ENCODE results near the gene NTMT1.

- TF ChIP-seq CTCF (conservative IDR thresholded peaks at IDR 0.05; ENCODE audit: low read depth, low read length) (no peak), EZH2 (IDR thresholded peaks at IDR 0.05; ENCODE audit: low read length, unreplicated experiment) (no peak)
Observed at GRCh38 chr9:129666575-129666974, 40.6 kb downstream of the NTMT1 start.

Data from PC-3 (cell line).